ENCODE measurements around the gene MUC6.

Gene MUC6

DNA sequence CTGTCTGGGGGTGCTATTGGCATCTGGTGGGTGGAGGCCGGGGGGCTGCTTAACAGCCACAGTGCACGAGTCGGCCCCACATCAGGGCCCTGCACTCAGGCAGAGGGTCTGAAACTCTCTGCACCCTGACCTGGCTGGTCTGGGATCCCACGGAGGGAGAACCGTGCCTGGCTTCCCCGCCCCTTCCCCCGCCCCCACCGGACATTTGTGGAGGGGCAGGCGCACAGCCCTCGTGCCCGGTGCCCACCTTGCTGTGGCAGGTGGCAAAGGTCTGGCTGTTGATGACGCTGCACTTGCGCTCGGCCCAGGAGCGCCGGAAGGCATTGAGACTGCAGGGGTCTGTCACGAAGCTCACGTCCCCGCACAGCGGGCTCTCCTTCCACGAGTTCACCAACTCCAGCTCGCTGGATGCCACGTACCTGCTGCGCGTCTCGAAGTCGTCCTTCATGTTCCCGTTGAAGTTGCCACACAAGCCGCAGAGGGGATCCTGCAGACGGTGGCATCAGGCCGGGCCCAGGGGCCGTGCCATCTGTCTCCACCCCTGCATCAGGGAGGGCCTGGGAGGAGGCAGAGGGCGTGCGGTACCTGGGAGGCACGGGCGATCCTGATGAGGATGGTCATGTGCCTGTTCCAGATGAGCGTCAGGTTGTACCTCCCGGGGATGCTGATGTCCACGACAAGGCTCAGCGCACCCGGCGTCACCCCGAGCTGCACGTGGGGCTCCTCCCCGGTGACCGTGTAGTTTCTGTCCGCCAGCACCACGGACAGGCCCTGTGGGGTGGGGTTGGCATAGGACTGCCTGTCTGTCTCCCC is 11.7 kb downstream of the MUC6 start:
- DNase-seq (ENCODE audit: low spot score) = no peak

- DNase-seq (ENCODE audit: low spot score) = no peak
Measured at GRCh38 chr11:1023811-1024596, 12.5 kb downstream of the MUC6 start.

- no peak for DNase-seq (ENCODE audit: low spot score)
Measured at GRCh38 chr11:1022908-1023810, 13.4 kb downstream of the MUC6 start.

- DNase-seq (ENCODE audit: low spot score) = no peak
Measured at GRCh38 chr11:1022411-1022810, 14.1 kb downstream of the MUC6 start.

GRCh38 chr11:1020211-1020905 is 16.2 kb downstream of the MUC6 start:
- no peak for DNase-seq (ENCODE audit: low spot score)

DNA sequence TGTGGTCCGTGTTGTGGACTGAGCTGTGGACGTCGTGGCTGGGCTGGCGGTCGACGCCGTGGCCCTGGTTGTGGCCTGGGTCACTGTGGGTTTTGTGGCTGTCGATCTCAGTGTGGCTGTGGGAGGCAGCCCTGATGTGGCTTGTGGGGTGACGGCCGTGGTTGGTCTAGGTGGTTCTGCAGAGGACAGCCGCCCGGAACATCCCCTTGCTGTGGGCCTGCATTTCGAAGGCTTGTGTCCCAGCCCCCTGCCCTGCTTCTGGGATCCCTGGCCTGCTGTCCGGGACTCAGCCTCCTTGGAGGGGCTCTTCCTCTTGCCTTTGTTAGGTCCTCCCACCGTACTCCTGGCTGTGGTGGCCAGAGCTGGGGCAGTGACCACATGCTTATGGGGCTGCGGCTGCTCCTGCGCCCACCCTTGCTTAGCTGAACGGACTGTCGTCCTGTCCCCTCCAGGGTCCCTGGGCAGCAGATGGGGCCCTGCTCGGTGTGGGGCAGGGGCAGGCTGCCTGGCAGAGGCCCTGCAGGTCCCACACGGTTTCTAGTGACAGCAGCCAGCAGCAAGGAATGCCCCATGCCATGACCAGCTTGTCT is 17.1 kb downstream of the MUC6 start:
- no peak for DNase-seq (ENCODE audit: low spot score)

- no peak for DNase-seq (ENCODE audit: low spot score)
Measured at GRCh38 chr11:1018091-1018490, 18.4 kb downstream of the MUC6 start.

- no peak for DNase-seq (ENCODE audit: low spot score)
Measured at GRCh38 chr11:1017269-1018005, 19.1 kb downstream of the MUC6 start.

GRCh38 chr11:1016610-1017126 is 19.9 kb downstream of the MUC6 start:
- peak; percentile 14 for DNase-seq (ENCODE audit: low spot score)

GRCh38 chr11:1015826-1016545 is 20.5 kb downstream of the MUC6 start:
- no peak for DNase-seq (ENCODE audit: low spot score)

- no peak for DNase-seq (ENCODE audit: low spot score)
Measured at GRCh38 chr11:1015064-1015463, 21.5 kb downstream of the MUC6 start.

DNA sequence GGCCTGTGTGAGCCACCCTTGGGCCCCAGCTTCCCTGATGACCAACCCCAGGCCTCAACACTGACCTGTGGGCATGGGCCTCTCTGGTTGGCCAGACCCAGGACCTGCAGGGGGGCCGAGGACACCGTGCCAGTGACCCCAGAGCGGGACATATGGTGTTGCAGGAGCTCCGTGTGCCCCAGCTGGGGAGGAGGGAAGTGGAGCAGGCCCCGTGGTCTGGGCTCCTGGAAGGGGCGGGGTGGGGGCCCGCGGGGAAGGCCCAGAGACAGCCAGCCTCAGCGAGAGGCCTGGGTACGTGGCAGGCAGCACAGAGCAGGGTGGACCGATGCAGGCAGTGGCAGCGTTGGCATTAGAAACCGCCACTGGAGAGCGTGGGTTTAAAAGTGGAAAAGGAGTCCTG is 22.2 kb downstream of the MUC6 start:
- no peak for DNase-seq (ENCODE audit: low spot score)

GRCh38 chr11:1013631-1013935 is 22.9 kb downstream of the MUC6 start:
- no peak for DNase-seq (ENCODE audit: low spot score)

GRCh38 chr11:1012740-1013630 is 23.5 kb downstream of the MUC6 start:
- no peak for DNase-seq (ENCODE audit: low spot score)

DNA sequence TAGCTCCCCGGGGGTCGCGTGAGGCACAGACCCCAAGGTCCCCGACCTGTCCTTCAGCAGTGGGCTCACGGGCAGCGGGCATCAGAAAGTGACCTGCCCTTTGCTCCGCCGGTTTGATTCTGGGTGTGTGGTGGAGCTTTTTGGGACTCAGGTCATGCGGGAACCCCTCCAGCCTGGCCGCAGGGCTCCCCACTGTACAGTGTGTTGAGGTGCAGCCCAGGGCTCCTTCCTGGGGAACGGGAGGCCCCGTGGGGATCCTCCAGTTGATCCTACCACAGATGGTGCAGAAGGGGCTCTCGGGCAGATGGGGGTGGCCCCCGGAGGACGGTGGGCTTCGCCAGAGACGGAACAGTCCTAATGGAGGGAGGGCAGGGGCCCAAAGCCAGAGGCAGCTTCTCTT is 24.2 kb downstream of the MUC6 start:
- no peak for DNase-seq (ENCODE audit: low spot score)

DNA sequence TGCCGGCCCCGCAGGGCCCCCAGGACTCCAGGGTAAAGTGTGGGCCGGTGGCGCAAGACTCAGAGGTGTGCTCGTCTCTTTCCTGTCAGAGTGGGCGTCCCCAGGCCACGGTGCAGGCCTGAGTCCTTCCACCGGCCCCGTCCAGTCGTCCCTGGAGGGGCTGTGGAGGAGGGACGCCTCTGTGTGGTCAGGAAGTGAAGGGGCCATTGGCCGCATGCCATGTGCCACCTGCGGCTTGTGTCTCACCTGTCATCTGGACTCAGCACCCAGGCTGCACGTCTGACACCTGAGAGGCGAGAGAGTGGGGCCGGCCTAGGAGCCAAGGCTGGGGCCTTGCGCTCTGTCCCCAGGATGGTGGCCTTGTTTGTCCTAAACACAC is 25.2 kb downstream of the MUC6 start:
- DNase-seq (ENCODE audit: low spot score) = no peak

GRCh38 chr11:1010551-1011319 is 25.8 kb downstream of the MUC6 start:
- no peak for DNase-seq (ENCODE audit: low spot score)

DNA sequence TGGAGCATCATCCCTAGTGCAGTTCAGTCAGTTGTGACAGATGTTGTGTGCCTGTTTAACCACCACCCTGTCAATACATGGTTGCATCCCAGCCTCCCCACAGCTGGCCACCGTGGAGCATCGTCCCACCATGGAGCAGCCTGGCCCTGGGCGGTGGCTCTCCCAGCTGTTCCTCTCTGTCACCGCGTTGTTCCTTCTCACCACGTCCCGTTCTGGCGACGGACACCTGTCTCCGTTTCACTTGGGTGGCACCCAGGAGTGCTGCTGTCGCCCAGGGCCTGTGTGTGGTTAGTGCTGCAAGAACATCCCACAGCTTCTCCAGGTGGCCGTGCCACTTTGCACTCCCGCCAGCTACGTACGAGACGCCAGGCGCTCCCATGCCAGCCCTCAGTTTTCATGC is 26.5 kb downstream of the MUC6 start:
- no peak for DNase-seq (ENCODE audit: low spot score)

Measured in CD4-positive, alpha-beta T cell treated with Interleukin-15 for 4 hours (primary cell).